BE2C (cell line): Measurements from ENCODE around the gene GPC2.
A peak's percentile ranks its signal among the peaks of the same experiment; 100 is the strongest.

Experiments
- DNase-seq: peaks from one replicate; pipeline ENCODE4 v3.0.0-alpha.2; 2020
- H3K27me3 ChIP-seq: fragments of 250-450 bp; sonication (Bioruptor Pico); 2 replicates; pipeline ENCODE4 v1.5.1; 2020; ENCODE audit warnings: mild to moderate bottlenecking
- H3K36me3 ChIP-seq: fragments of 250-450 bp; sonication (Bioruptor Pico); 2 replicates; pipeline ENCODE4 v1.5.1; 2020; ENCODE audit warnings: mild to moderate bottlenecking
- H3K4me1 ChIP-seq: fragments of 250-450 bp; sonication (Bioruptor Pico); 2 replicates; pipeline ENCODE4 v1.5.1; 2020
- H3K4me3 ChIP-seq: 2 replicates; pipeline ENCODE4 v1.5.1; 2011; ENCODE audit warnings: low read depth, low read length
- H3K9me3 ChIP-seq: fragments of 250-450 bp; sonication (Bioruptor Pico); 2 replicates; pipeline ENCODE4 v1.5.1; 2020
- CTCF ChIP-seq: IDR thresholded peaks from 2 replicates; pipeline ENCODE4 v1.5.1; 2012; ENCODE audit warnings: mild to moderate bottlenecking, low read depth, low read length

Gene GPC2

GRCh38 chr7:100153708-100154535 lies 23.3 kb downstream of the GPC2 start:
- H3K9me3 ChIP-seq = no peaks in the 10 kb centered on the region
- H3K27me3 ChIP-seq = no peaks in the 10 kb centered on the region
- H3K4me3 ChIP-seq = no peak overlapping the region
- H3K4me1 ChIP-seq = peaks cover 20% of the 10 kb centered on the region
- no peak for TF ChIP-seq CTCF
- peaks cover 26% of the 10 kb centered on the region for H3K36me3 ChIP-seq
- DNase-seq = no peak

DNA sequence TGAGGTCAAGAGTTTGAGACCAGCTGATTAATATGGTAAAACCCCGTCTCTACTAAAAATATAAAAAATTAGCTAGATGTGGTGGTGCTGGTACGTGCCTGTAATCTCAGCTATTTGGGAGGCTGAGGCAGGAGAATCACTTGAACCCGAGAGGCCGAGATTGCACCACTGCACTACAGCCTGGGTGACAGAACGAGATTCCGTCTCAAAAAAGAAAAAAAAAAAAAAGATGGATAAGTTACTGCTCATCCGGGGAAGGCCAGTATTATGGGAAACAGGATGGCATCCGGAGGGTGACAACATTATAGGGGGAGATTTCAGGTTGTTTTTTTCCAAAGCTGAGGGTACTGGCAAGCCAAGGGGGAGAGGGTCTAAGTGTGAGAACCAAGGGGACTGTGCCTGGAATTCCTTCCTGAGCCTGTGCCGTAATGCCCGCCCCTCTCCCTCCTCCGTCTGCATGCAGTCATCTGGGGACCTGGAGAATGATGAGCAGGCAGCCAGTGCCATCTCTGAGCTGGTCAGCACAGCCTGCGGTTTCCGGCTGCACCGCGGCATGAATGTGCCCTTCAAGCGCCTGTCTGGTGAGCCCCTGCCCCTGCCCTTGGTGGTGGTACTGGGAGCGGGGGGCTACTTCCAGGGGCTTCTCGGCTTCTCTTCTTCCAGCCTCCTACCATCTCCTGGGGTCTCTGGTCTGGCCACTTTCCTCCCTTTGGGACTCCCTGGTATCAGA lies 24.1 kb downstream of the GPC2 start:
- H3K9me3 ChIP-seq = no peaks in the 10 kb centered on the region
- no peak overlapping the region for H3K4me3 ChIP-seq
- peak; percentile 44 for DNase-seq
- peaks cover 26% of the 10 kb centered on the region for H3K36me3 ChIP-seq
- peaks cover 20% of the 10 kb centered on the region for H3K4me1 ChIP-seq
- H3K27me3 ChIP-seq = no peaks in the 10 kb centered on the region
- TF ChIP-seq CTCF = no peak

GRCh38 chr7:100152404-100152803 lies 24.8 kb downstream of the GPC2 start:
- Histone ChIP-seq H3K27me3 (no peaks in the 10 kb centered on the region), H3K36me3 (peaks cover 26% of the 10 kb centered on the region), H3K4me1 (peaks cover 20% of the 10 kb centered on the region), H3K4me3 (no peak overlapping the region), H3K9me3 (no peaks in the 10 kb centered on the region)
- DNase-seq = no peak
- no peak for TF ChIP-seq CTCF

GRCh38 chr7:100148559-100149328 lies 28.4 kb downstream of the GPC2 start, which contains the start of gene LAMTOR4:
Gene LAMTOR4 (plus strand): TSS chr7:100148918. CDS start chr7:100148973, 55 bp downstream.
- no peak for TF ChIP-seq CTCF
- Histone ChIP-seq H3K27me3 (no peaks in the 10 kb centered on the region), H3K36me3 (peaks cover 2% of the 10 kb centered on the region; the same call in 1 of the 2 replicates), H3K4me3 (peak within 1 kb of the TSS; percentile 98), H3K4me1 (peaks cover 10% of the 10 kb centered on the region), H3K9me3 (no peaks in the 10 kb centered on the region)
- peak; percentile 99 for DNase-seq

DNA sequence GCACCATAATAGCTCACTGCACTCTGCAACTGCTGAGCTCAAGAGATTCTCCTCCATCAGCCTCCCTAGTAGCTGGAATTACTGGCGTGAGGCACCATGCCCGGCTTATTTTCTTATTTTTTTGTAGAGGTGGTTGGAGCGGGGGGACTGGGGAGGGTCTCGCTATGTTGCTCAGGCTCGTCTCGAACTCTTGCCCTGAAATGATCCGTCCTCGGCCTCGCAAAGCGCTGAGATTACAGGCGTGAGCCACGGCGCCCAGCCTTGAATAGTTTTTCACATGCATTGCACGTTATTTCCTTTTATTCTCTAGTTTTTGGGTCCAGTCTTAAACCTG lies 29.0 kb downstream of the GPC2 start:
- Histone ChIP-seq H3K4me1 (peaks cover 4% of the 10 kb centered on the region), H3K36me3 (no peaks in the 10 kb centered on the region; the same call in 1 of the 2 replicates), H3K27me3 (no peaks in the 10 kb centered on the region), H3K4me3 (peak overlapping the region; percentile 98), H3K9me3 (no peaks in the 10 kb centered on the region)
- no peak for TF ChIP-seq CTCF
- no peak for DNase-seq
